Adrenal gland (tissue), 12 donors: ENCODE data around the gene TCP11. TPM values are rescaled to one million over a fixed set of nuclear protein-coding genes. Genes with fewer than 3 reads are reported as not detected.

Experiments used
- DNase-seq, 7 donors: peaks; one replicate each; pipeline ENCODE4 v3.0.0-alpha.2; 2019 to 2020
- H3K27ac ChIP-seq, 5 donors: fragments of 200-600 bp; sonication (generic) in 4 of 5; 1 replicate in 3 of 5; 2 replicates in 2 of 5; pipeline versions ENCODE4 v1.5.1 to v1.8.0; 2016 to 2020; ENCODE audit warnings: mild to moderate bottlenecking in 1 of 5
- H3K27me3 ChIP-seq: fragments of 200-600 bp; 2 replicates; pipeline ENCODE4 v1.8.0; 2021
- H3K36me3 ChIP-seq, 2 donors: fragments of 200-600 bp; replicated peaks in 1 of 2; 1 replicate in 1 of 2; 2 replicates in 1 of 2; pipeline versions ENCODE4 v1.5.1 to v1.8.0; 2018 to 2022
- H3K4me1 ChIP-seq, 2 donors: fragments of 200-600 bp; replicated peaks in 1 of 2; 1 replicate in 1 of 2; 2 replicates in 1 of 2; pipeline versions ENCODE4 v1.5.1 to v1.8.0; 2018 to 2021
- H3K4me3 ChIP-seq, 4 donors: fragments of 200-600 bp; sonication (generic) in 3 of 4; one replicate each; pipeline ENCODE4 v1.5.1; 2016 to 2018
- H3K9me3 ChIP-seq, 3 donors: fragments of 200-600 bp; sonication (generic) in 1 of 3; replicated peaks in 1 of 3; 1 replicate in 2 of 3; 2 replicates in 1 of 3; pipeline versions ENCODE4 v1.5.1 to v1.8.0; 2016 to 2021
- CTCF ChIP-seq, 6 experiments: fragments of 450-650 bp in 4 of 6; fragments of 200-600 bp in 2 of 6; sonication (generic) in 1 of 6; IDR thresholded peaks; 1 replicate in 5 of 6; 2 replicates in 1 of 6; pipeline versions ENCODE4 v1.5.1 to v1.8.0; 2016 to 2021; ENCODE audit warnings: antibody characterized with exemption in 6 of 6, mild to moderate bottlenecking in 2 of 6, moderate library complexity in 1 of 6
- POLR2A ChIP-seq, 2 donors: fragments of 450-650 bp; IDR thresholded peaks; one replicate each; pipeline ENCODE4 v1.6.1; 2017; ENCODE audit warnings: antibody characterized with exemption in 2 of 2, mild to moderate bottlenecking in 2 of 2, moderate library complexity in 1 of 2
- WGBS, 4 donors: extraction: QIAGEN DNeasy Blood & Tissue Kit in 2 of 4; methylation state at CpG; one replicate each; pipeline versions ENCODE4 v1.1.5 to v1.1.7; 2013 to 2017; 5-methylcytosine and 5-hydroxymethylcytosine counted together
- intact Hi-C, 2 donors: fragments of 100-400 bp; cut with DNase I; formaldehyde crosslinking; loops; one replicate each; pipeline versions ENCODE4 v1.14.1 to v1.15.0; 2022 to 2023
- polyA plus RNA-seq, 3 donors: library from polyadenylated mRNA; stranded (reverse); fragments of 200-250 nt in 2 of 3; fragments of 350-450 nt in 1 of 3; fragmentation: Illumina TruSeq in 1 of 3; extraction: RNeasy Lipid Tissue Mini Kit (QIAGEN cat#74804) in 1 of 3; gene quantifications; one replicate each; pipeline ENCODE4 v1.2.3, GENCODE V29; 2013 to 2014
- total RNA-seq, 9 donors: library from RNA; depleted of rRNA in 4 of 9; stranded (reverse); fragments of >200 nt in 4 of 9; fragments of 120-200 nt in 1 of 9; fragmentation: NEBNext Ultra II Directional in 1 of 9; extraction: Animal tissue kit (Norgen Biotek cat#: 25700) in 1 of 9; gene quantifications; one replicate each; pipeline versions ENCODE4 v1.1.0 to v1.2.4, GENCODE V29; 2013 to 2023
- donor health status: healthy with polysubstance abuse.
- donor health status: Bipolar disorder and iron deficiency.
- donor health status: DM: yes; HTN: yes; CAD: no.
- donor health status: DM: no; HTN: no; CAD: no.
- donor health status: DM: no; HTN: no; CAD: no.
- donor health status: DM: yes; HTN: yes; CAD: no.

The TCP11 gene
- total and polyA plus RNA-seq, 12 donors = 0.13 to 0.40 (median 0.28) TPM; not detected in 7

GRCh38 chr6:35072698-35073055, 68.5 kb downstream of the TCP11 start:
- peaks cover 0 to 36% of the 10 kb centered on the region in 2 donors for H3K36me3 ChIP-seq
- 90 to 93% (median 91%) methylated on average over 9 of the region's 9 CpGs for WGBS, 4 donors
- no peaks in the 10 kb centered on the region for H3K27me3 ChIP-seq
- DNase-seq = no peak
- H3K4me3 ChIP-seq = no peak overlapping the region
- no peak for TF ChIP-seq POLR2A (IDR thresholded peaks at IDR 0.05)
- TF ChIP-seq CTCF (IDR thresholded peaks at IDR 0.05) = no peak
- intact Hi-C loops = no loop called here
- no peak overlapping the region for H3K27ac ChIP-seq
- H3K9me3 ChIP-seq = no peaks in the 10 kb centered on the region
- H3K4me1 ChIP-seq = peaks cover 10 to 12% of the 10 kb centered on the region in 2 donors

- intact Hi-C loops = no loop called here
- WGBS, 4 donors = 65 to 78% (median 71%) methylated on average over 14 to 15 of the region's 15 CpGs
- Histone ChIP-seq H3K4me1 (peaks cover 10 to 15% of the 10 kb centered on the region in 2 donors), H3K4me3 (no peak overlapping the region), H3K27ac (no peak overlapping the region), H3K36me3 (peaks cover 0 to 34% of the 10 kb centered on the region in 2 donors), H3K27me3 (no peaks in the 10 kb centered on the region), H3K9me3 (no peaks in the 10 kb centered on the region)
- peak in 1 of 7 donors; percentile 35 for DNase-seq
- no peak for TF ChIP-seq POLR2A (IDR thresholded peaks at IDR 0.05)
These were observed 69.0 kb downstream of the TCP11 start for GRCh38 chr6:35072051-35072697.

GRCh38 chr6:35071347-35071994, 69.7 kb downstream of the TCP11 start:
- no peaks in the 10 kb centered on the region for H3K9me3 ChIP-seq
- intact Hi-C loops = no loop called here
- TF ChIP-seq CTCF (IDR thresholded peaks at IDR 0.05) = no peak
- no peak for TF ChIP-seq POLR2A (IDR thresholded peaks at IDR 0.05)
- no peak overlapping the region for H3K4me3 ChIP-seq
- 88 to 93% (median 91%) methylated on average over 11 to 12 of the region's 12 CpGs for WGBS, 4 donors
- H3K27me3 ChIP-seq = no peaks in the 10 kb centered on the region
- peaks cover 0 to 36% of the 10 kb centered on the region in 2 donors for H3K36me3 ChIP-seq
- H3K4me1 ChIP-seq = peaks cover 10 to 15% of the 10 kb centered on the region in 2 donors
- no peak overlapping the region for H3K27ac ChIP-seq
- no peak for DNase-seq

GRCh38 chr6:35070111-35070510, 71.0 kb downstream of the TCP11 start:
- H3K27me3 ChIP-seq = no peaks in the 10 kb centered on the region
- H3K9me3 ChIP-seq = no peaks in the 10 kb centered on the region
- no peak overlapping the region for H3K4me3 ChIP-seq
- H3K27ac ChIP-seq = no peak overlapping the region
- 91 to 97% (median 92%) methylated on average over 2 of the region's 2 CpGs for WGBS, 4 donors
- peaks cover 0 to 46% of the 10 kb centered on the region in 2 donors for H3K36me3 ChIP-seq
- H3K4me1 ChIP-seq = peaks cover 10 to 15% of the 10 kb centered on the region in 2 donors
- no peak for DNase-seq
- no peak for TF ChIP-seq POLR2A (IDR thresholded peaks at IDR 0.05)
- intact Hi-C loops = no loop called here

GRCh38 chr6:35069262-35069661, 71.9 kb downstream of the TCP11 start:
- peaks cover 0 to 53% of the 10 kb centered on the region in 2 donors for H3K36me3 ChIP-seq
- H3K9me3 ChIP-seq = no peaks in the 10 kb centered on the region
- peak overlapping the region in 2 of 5 donors; percentile 49 to 78 for H3K27ac ChIP-seq
- TF ChIP-seq POLR2A (IDR thresholded peaks at IDR 0.05) (no peak), CTCF (IDR thresholded peaks at IDR 0.05) (no peak)
- H3K27me3 ChIP-seq = no peaks in the 10 kb centered on the region
- no peak overlapping the region for H3K4me3 ChIP-seq
- intact Hi-C loops = loop anchor here in 1 of 2 donors (10.0 kb wide), 1 partner anchor 66 kb away; no protein-coding TSS in a partner anchor
- DNase-seq = no peak
- WGBS, 4 donors = 93 to 98% (median 97%) methylated on average over 2 of the region's 2 CpGs
- peaks cover 10 to 15% of the 10 kb centered on the region in 2 donors for H3K4me1 ChIP-seq
